DLD1 (cell line): ENCODE results near the gene EIF2B2.

Experiments
- in situ Hi-C: cut with HindIII; loops from 2 replicates; pipeline ENCODE4 v1.10.0; 2017; ENCODE audit warnings: low sequenced_read_pairs

The EIF2B2 gene

DNA sequence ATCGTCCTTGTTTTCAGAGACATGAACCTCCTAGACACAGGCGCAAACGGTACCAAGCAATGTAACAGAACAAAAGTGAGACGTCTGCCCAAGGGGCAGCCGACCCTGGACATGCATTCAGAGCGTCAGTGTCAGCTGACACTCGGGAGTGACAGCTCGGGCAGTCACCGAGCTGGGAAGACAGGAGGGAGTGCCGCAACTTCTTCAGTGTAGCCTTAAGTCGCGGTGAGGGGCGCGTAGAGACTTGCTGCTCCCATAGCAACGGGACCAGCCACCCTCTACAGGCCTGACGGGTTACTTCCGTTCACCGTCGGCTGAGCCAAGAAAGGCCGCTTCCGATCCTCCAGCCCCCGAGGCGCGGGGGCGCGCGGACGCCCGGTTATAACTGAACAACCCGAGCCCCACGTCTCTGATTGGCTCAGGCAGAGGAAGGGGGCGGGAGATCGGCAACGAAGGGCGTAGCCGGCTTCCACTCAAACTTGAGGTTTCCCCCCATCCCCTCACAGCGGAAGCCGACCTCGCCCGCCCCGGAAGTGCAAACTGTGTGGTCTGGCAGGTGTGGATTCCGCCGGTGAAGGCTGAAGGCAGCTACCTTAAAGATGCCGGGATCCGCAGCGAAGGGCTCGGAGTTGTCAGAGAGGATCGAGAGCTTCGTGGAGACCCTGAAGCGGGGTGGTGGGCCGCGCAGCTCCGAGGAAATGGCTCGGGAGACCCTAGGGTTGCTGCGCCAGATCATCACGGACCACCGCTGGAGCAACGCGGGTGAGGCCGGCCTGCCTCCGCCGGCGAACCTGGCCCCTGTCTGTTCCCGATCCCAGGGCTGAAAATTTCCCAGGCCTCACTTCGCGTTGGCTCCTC is at the start of gene EIF2B2:
TSS of gene EIF2B2 (plus strand) at position 530 of the 858 bp plus-strand sequence. CDS start at position 600, 70 bp downstream.
- in situ Hi-C loops = no loop called here

GRCh38 chr14:74953686-74954085 is 49.0 kb upstream of the EIF2B2 start:
- in situ Hi-C loops = no loop called here

GRCh38 chr14:74954232-74954946 is 48.3 kb upstream of the EIF2B2 start:
- in situ Hi-C loops = no loop called here

DNA sequence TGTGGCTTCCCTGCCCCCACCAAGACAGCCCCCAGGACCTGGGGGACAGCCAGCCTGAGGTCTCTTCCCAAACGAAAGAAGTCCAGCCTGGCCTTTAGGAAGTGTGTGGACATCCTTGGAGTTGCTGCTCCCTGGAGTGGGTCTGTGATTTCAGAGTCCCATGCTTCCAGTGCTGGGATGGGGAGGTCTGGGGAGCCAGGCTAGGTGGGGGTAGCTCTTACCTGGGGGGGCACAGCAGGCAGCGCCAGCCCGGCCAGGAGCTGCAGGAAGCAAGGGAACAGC is 47.8 kb upstream of the EIF2B2 start:
- in situ Hi-C loops = no loop called here

- in situ Hi-C loops = no loop called here
These were observed 47.3 kb upstream of the EIF2B2 start, which contains the start of gene PGF for GRCh38 chr14:74955229-74956026. Gene PGF (minus strand): TSS chr14:74955597. CDS start chr14:74955242, 355 bp downstream.

DNA sequence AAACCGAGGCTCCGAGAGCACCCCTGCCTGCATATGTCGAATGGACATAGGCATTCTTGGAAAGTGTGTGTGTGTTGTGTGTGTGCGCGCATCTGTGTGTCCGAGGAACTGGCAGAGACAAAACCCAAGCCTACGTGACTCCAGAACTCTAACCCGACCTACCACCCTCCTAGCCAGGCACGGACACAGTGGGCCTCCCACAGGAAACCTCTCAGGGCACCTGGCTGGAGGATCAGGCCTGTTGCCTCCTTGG is 46.8 kb upstream of the EIF2B2 start:
- in situ Hi-C loops = no loop called here

- in situ Hi-C loops = no loop called here
These were observed 46.2 kb upstream of the EIF2B2 start for GRCh38 chr14:74956280-74957072.

DNA sequence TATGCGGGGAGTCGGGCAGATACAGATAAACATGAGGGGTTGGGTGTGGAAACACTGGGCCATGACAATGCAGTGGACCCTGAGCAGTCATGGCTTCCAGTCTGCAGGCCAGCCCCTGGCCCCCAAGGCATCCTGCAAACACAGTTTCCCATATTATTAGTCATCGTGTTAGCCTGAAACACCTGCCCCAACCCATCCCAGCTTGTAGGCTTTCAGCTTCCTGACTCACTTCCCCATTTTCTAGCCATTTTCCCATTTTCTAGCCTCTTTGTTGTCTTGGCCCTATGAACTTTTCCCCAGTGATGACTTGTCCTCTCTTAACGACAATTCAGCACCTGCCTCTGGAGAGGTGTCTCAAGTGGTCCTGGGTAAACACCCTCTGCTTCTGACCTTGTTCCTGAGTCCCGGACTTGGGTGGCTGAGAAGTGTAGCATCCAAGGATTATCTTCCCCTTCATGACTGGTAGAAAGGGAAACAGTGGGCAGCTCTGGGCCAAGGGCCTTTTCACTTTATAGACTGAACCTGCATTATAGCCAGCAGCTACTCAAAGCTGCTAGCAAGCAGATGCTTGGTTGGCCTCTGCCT is 43.0 kb upstream of the EIF2B2 start:
- in situ Hi-C loops = loop anchor here (10.0 kb wide), 1 partner anchor 105 kb away; no protein-coding TSS in a partner anchor

DNA sequence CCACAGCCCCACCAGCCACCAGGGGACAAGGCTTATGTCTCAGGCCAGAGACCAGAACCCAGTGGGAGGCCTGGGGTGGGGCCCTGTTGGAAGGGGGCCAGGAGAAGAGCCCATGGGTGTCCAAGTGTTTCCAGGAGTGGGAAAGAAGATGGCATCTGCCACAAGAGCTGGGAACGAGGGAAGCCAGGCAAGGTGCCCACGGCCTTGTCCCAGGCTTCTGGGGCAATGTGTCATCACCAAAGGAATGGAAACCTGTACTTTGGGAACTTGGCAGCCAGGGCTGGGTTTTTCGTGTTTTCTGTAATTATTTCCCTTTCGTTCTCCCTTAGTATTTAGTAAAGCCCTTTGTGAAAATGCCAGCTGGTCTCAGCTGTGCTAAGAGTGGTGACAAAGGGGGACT is 42.0 kb upstream of the EIF2B2 start:
- in situ Hi-C loops = loop anchor here (10.0 kb wide), 1 partner anchor 106 kb away; no protein-coding TSS in a partner anchor

GRCh38 chr14:74961238-74961911 is 41.3 kb upstream of the EIF2B2 start:
- in situ Hi-C loops = loop anchor here (10.0 kb wide), 1 partner anchor 107 kb away; no protein-coding TSS in a partner anchor

GRCh38 chr14:74962046-74962445 is 40.7 kb upstream of the EIF2B2 start:
- in situ Hi-C loops = loop anchor here (10.0 kb wide), 1 partner anchor 107 kb away; no protein-coding TSS in a partner anchor

- in situ Hi-C loops = loop anchor here (10.0 kb wide), 1 partner anchor 108 kb away; no protein-coding TSS in a partner anchor
These were observed 40.2 kb upstream of the EIF2B2 start for GRCh38 chr14:74962493-74962892.

- in situ Hi-C loops = loop anchor here (10.0 kb wide), 1 partner anchor 108 kb away; no protein-coding TSS in a partner anchor
These were observed 39.5 kb upstream of the EIF2B2 start for GRCh38 chr14:74963178-74963704.

DNA sequence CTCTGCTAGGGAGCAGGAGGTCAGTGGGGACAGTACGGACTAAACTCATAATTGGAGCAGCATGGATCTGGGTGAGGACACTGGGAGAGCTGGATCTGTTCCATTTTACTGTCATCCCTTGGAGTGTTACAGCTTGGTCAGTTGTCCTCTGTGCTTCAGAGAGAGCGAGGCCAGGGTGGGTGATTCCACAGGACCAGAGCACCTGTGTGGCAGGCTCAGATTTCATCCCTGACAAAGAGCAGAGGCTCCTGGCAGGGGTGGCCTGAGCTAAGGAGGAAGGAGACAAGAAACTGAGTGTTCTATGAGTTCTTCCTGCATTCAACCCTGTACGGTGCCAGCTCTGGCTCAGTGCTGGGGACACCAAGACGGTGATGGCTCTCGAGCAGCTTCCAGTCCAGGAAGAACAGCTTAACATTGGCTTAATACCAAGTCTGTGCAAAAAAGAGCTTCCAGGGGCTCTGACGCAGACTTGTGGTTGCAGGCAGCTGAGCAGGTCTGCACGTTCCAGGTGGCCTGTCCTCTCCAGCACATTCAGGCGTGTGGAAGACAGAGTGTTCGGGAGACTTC is 38.9 kb upstream of the EIF2B2 start:
- in situ Hi-C loops = loop anchor here (10.0 kb wide), 1 partner anchor 109 kb away; no protein-coding TSS in a partner anchor

DNA sequence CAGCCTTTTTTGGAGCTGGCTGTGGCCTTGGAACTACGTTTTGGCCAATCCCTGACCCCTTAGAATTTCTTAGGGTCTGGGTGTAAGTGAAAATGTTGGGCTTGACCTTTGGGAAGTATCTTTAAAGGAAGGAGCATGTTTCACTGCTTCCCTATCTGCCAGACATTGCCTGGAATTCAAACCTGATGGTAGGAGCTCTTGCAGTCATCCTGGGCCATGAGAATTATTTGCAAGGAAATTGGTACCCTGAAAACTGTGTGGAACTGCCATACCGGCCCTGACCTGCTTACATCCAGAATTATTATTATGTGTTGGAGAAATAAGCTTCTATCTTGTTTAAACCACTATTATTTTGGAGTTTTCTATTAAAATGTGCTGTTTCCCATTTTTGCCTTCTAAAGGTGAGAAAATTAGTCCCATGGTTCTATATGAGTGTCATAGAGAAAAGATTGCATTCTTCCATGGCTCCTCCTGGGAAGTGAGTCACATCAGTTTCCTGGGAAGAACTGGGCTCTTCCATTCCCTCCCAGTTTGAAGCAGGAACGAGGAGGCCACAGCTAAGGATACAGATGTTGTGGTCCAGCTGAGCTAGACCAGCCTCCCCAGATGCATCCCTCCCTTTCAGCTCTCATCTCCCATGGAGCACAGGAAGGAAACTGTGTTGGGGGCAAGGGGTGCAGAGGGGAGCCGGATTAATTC is 37.8 kb upstream of the EIF2B2 start:
- in situ Hi-C loops = loop anchor here (10.0 kb wide), 1 partner anchor 110 kb away; no protein-coding TSS in a partner anchor

DNA sequence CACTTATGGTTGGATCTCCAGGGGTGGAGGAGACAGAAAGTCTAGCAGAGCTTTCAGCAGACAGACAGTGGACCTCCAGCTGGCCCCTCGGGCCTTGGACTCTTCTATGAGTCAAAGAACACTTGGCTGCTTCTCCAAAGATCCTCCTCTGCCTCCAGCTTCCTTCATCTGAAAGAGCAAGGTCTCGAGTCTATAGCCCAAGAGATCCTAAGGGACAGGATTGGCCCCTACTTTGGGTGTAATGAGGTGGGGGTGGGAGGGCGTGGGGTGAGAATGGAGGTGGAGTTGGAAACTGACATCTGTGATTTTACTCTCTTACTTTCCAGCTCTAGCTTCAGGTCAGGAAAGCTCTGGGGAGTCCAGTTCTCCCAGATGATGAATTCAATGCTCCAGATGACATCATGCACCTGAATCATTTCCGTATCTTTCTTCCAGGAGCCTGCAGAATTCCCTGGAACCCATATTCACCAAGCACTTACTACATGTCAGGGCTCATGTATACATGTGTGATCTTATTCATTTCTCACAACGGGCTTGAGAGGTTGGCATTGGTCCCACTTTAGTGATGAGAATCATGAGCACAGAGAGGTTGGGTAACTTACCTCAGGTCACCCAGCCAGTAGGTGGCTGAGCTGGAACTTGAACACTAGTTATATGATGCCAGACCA is 37.1 kb upstream of the EIF2B2 start:
- in situ Hi-C loops = loop anchor here (10.0 kb wide), 1 partner anchor 111 kb away; no protein-coding TSS in a partner anchor

- in situ Hi-C loops = loop anchor here (10.0 kb wide), 1 partner anchor 114 kb away; no protein-coding TSS in a partner anchor
These were observed 33.9 kb upstream of the EIF2B2 start for GRCh38 chr14:74968811-74969210.
